Measurements from ENCODE around the gene THAP10. TPM values are rescaled to one million over a fixed set of nuclear protein-coding genes. Genes with fewer than 3 reads are reported as not detected.
"Not testable (repeated sequence)": the region's sequence is repeated elsewhere in the genome, so short reads cannot be mapped to it uniquely, and the experiment has no call there.

The THAP10 gene
- total and polyA plus RNA-seq, 11 donors: 1.7 to 5.9 (median 5.1) TPM

GRCh38 chr15:70873232-70874054 is 18.8 kb downstream of the THAP10 start:
- Histone ChIP-seq H3K27ac (no peak overlapping the region), H3K4me3 (no peak overlapping the region), H3K27me3 (no peaks in the 10 kb centered on the region), H3K36me3 (no peaks in the 10 kb centered on the region), H3K4me1 (peaks cover 0 to 24% (median 13%) of the 10 kb centered on the region in 12 donors), H3K9me3 (no peaks in the 10 kb centered on the region)
- no peak for DNase-seq
- 96 to 98% (median 96%) methylated on average over 2 of the region's 2 CpGs for WGBS, 4 donors
- ATAC-seq: no peak
- intact Hi-C loops (cut with DNase I): loop anchor here in 9 of 10 donors (2.0 to 10.0 kb wide), 5 partner anchors 47 to 199 kb away; no protein-coding TSS in a partner anchor
- TF ChIP-seq POLR2A (IDR thresholded peaks at IDR 0.05): no peak
- TF ChIP-seq, protein P1, sequence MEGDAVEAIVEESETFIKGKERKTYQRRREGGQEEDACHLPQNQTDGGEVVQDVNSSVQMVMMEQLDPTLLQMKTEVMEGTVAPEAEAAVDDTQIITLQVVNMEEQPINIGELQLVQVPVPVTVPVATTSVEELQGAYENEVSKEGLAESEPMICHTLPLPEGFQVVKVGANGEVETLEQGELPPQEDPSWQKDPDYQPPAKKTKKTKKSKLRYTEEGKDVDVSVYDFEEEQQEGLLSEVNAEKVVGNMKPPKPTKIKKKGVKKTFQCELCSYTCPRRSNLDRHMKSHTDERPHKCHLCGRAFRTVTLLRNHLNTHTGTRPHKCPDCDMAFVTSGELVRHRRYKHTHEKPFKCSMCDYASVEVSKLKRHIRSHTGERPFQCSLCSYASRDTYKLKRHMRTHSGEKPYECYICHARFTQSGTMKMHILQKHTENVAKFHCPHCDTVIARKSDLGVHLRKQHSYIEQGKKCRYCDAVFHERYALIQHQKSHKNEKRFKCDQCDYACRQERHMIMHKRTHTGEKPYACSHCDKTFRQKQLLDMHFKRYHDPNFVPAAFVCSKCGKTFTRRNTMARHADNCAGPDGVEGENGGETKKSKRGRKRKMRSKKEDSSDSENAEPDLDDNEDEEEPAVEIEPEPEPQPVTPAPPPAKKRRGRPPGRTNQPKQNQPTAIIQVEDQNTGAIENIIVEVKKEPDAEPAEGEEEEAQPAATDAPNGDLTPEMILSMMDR (IDR thresholded peaks at IDR 0.05): no peak

DNA sequence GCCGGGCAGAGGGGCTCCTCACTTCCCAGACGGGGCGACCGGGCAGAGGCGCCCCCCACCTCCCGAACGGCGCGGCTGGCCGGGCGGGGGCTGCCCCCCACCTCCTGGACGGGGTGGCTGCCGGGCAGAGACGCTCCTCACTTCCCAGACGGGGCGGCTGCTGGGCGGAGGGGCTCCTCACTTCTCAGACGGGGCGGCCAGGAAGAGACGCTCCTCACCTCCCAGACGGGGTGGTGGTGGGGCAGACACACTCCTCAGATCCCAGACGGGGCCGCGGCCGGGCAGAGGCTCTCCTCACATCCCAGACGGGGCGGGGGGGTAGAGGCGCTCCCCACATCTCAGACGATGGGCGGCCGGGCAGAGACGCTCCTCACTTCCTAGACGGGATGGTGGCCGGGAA is 20.7 kb downstream of the THAP10 start:
- not testable (repeated sequence) for H3K36me3 ChIP-seq, H3K27me3 ChIP-seq, ATAC-seq, H3K4me3 ChIP-seq, H3K9me3 ChIP-seq, DNase-seq, H3K27ac ChIP-seq
- peaks cover 0 to 39% (median 24%) of the 10 kb centered on the region in 12 donors for H3K4me1 ChIP-seq
- 96 to 99% (median 97%) methylated on average over 23 to 34 of the region's 34 CpGs for WGBS, 4 donors
- intact Hi-C loops (cut with DNase I): loop anchor here in 7 of 10 donors (5.0 to 10.0 kb wide), 3 partner anchors 187 to 197 kb away; no protein-coding TSS in a partner anchor

DNA sequence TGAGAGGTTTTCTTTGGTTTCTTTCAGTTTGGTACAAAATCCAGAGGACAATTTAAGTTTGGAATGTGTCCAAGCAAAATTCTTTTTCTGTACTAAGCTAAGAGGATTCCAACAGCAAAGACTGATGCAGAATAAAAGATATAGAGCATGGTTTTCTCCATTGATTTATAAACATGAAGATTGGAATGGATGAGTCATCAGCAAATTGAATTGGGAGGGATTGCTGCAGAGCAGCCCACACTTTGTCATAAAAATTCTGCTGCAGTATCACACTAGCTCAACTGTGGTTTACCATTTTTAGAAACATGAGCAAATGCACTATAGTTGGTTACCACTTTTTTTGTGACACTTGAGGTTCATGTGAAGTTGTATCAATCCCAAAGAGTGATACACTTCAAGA is 22.2 kb downstream of the THAP10 start:
- ATAC-seq: peak in 2 of 4 donors; percentile 42 to 45
- Histone ChIP-seq H3K27me3 (no peaks in the 10 kb centered on the region), H3K9me3 (no peaks in the 10 kb centered on the region), H3K27ac (peak overlapping the region in 4 of 12 donors; percentile 7 to 37 (median 14)), H3K36me3 (no peaks in the 10 kb centered on the region), H3K4me1 (peaks cover 0 to 39% (median 24%) of the 10 kb centered on the region in 12 donors), H3K4me3 (no peak overlapping the region)
- intact Hi-C loops (cut with DNase I): loop anchor here in 7 of 10 donors (5.0 to 10.0 kb wide), 3 partner anchors 185 to 195 kb away; no protein-coding TSS in a partner anchor
- TF ChIP-seq POLR2A (IDR thresholded peaks at IDR 0.05): no peak
- TF ChIP-seq, protein P1 (IDR thresholded peaks at IDR 0.05): no peak
- no peak for DNase-seq

DNA sequence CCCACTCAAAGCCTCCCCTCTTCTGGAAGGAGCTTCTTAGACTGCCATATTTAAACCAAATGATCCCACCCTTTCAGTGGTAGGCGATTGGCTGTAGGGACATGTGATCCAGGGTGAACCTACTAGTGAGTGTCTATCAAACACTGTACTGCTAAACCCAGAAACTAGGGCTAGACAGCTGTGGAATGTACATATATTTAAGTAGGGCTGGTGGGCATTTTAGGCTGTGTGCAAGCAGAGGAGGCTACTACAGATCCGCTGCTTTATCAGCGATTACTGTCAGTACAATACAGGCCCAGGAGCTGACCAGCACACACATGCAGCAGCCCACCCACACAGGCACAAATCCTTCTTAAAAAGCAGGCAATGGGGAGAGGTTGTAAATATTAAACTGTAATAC is 22.9 kb downstream of the THAP10 start:
- no peak overlapping the region for H3K4me3 ChIP-seq
- H3K4me1 ChIP-seq: peaks cover 0 to 39% (median 24%) of the 10 kb centered on the region in 12 donors
- H3K27me3 ChIP-seq: no peaks in the 10 kb centered on the region
- H3K9me3 ChIP-seq: no peaks in the 10 kb centered on the region
- intact Hi-C loops (cut with DNase I): loop anchor here in 2 of 10 donors (2.0 to 5.0 kb wide), 2 partner anchors 37 to 45 kb away; no protein-coding TSS in a partner anchor
- TF ChIP-seq, protein P1 (IDR thresholded peaks at IDR 0.05): no peak
- no peak for TF ChIP-seq POLR2A (IDR thresholded peaks at IDR 0.05)
- peak overlapping the region in 3 of 12 donors; percentile 7 to 51 (median 44) for H3K27ac ChIP-seq
- WGBS, 4 donors: 66 to 95% (median 86%) methylated on average over 3 of the region's 3 CpGs
- ATAC-seq: no peak
- H3K36me3 ChIP-seq: no peaks in the 10 kb centered on the region
- no peak for DNase-seq

All from heart left ventricle (tissue), 16 donors.